Fibroblast of the aortic adventitia (primary cell): ENCODE measurements around the gene MRPL9. TPM values are rescaled to one million over a fixed set of nuclear protein-coding genes. Genes with fewer than 3 reads are reported as not detected.

Experiments
- DNase-seq: peaks from one replicate; pipeline ENCODE4 v3.0.0-alpha.2; 2010; ENCODE audit warnings: low read depth
- H3K4me3 ChIP-seq: 2 replicates; pipeline ENCODE4 v1.5.1; 2011; ENCODE audit warnings: low read depth, mild to moderate bottlenecking, control low read depth, low read length, moderate library complexity
- CTCF ChIP-seq: IDR thresholded peaks from 2 replicates; pipeline ENCODE4 v1.5.1; 2011; ENCODE audit warnings: mild to moderate bottlenecking, low read length, control low read depth, inconsistent platforms; ENCODE audit not compliant: insufficient read depth
- total RNA-seq: library from RNA; depleted of rRNA; stranded (reverse); fragments of >200 nt; gene quantifications from 2 replicates; pipeline ENCODE4 v1.2.3, GENCODE V29; 2012; ENCODE audit warnings: low replicate concordance

The MRPL9 gene
- total RNA-seq = 57.6 and 120 TPM in 2 replicates

GRCh38 chr1:151762941-151763921 lies at the start of gene MRPL9:
MRPL9 (minus strand) TSS chr1:151763496; CDS start chr1:151763479, 17 bp downstream.
- DNase-seq = peak; percentile 69
- peak within 1 kb of the TSS; percentile 91 for H3K4me3 ChIP-seq
- TF ChIP-seq CTCF = no peak

GRCh38 chr1:151811181-151811580 lies 47.9 kb upstream of the MRPL9 start:
- H3K4me3 ChIP-seq = no peak overlapping the region
- peak; percentile 61 for DNase-seq
- TF ChIP-seq CTCF = no peak

GRCh38 chr1:151809985-151810556 lies 46.8 kb upstream of the MRPL9 start:
- no peak overlapping the region for H3K4me3 ChIP-seq
- TF ChIP-seq CTCF = no peak
- DNase-seq = peak; percentile 27

- TF ChIP-seq CTCF = no peak
- H3K4me3 ChIP-seq = no peak overlapping the region
- no peak for DNase-seq
These were observed 46.1 kb upstream of the MRPL9 start for GRCh38 chr1:151809290-151809984.

GRCh38 chr1:151807766-151808165 lies 44.5 kb upstream of the MRPL9 start:
- TF ChIP-seq CTCF = no peak
- H3K4me3 ChIP-seq = no peak overlapping the region
- no peak for DNase-seq

GRCh38 chr1:151807131-151807530 lies 43.8 kb upstream of the MRPL9 start:
- no peak for DNase-seq
- TF ChIP-seq CTCF = no peak
- no peak overlapping the region for H3K4me3 ChIP-seq
